Loucy (cell line): ENCODE data around the gene IGFBP6.

ENCODE experiments used
- H2AFZ ChIP-seq: fragments of 200-600 bp; sonication (generic); 2 replicates; pipeline ENCODE4 v1.6.0; 2016; ENCODE audit warnings: antibody characterized with exemption, mild to moderate bottlenecking, low read length, moderate library complexity
- H3F3A ChIP-seq: fragments of 200-600 bp; 2 replicates; pipeline ENCODE4 v1.6.0; 2016; ENCODE audit warnings: antibody characterized with exemption, low read depth, mild to moderate bottlenecking
- H3K27me3 ChIP-seq: fragments of 200-600 bp; sonication (generic); 2 replicates; pipeline ENCODE4 v1.6.1; 2014; ENCODE audit warnings: low read length, mild to moderate bottlenecking; ENCODE audit not compliant: insufficient read depth, poor library complexity, severe bottlenecking
- H3K36me3 ChIP-seq: fragments of 200-600 bp; sonication (generic); 2 replicates; pipeline ENCODE4 v1.6.1; 2016; ENCODE audit warnings: low read length; ENCODE audit not compliant: insufficient read depth
- H3K4me1 ChIP-seq: fragments of 200-600 bp; sonication (generic); 2 replicates; pipeline ENCODE4 v1.5.1; 2014; ENCODE audit warnings: low read length, mild to moderate bottlenecking; ENCODE audit not compliant: insufficient read depth, poor library complexity, severe bottlenecking
- H3K4me2 ChIP-seq: fragments of 200-600 bp; sonication (generic); 2 replicates; pipeline ENCODE4 v1.6.0; 2014; ENCODE audit warnings: antibody characterized with exemption, low read length, low read depth, mild to moderate bottlenecking; ENCODE audit not compliant: poor library complexity, severe bottlenecking
- H3K4me3 ChIP-seq: fragments of 200-600 bp; sonication (generic); 2 replicates; pipeline ENCODE4 v1.5.1; 2014; ENCODE audit warnings: low read length, mild to moderate bottlenecking, mixed read lengths; ENCODE audit not compliant: poor library complexity, severe bottlenecking
- H3K79me2 ChIP-seq: fragments of 200-600 bp; sonication (generic); 2 replicates; pipeline ENCODE4 v1.6.1; 2014; ENCODE audit warnings: low read length; ENCODE audit not compliant: insufficient read depth
- H3K9ac ChIP-seq: fragments of 200-600 bp; sonication (generic); 2 replicates; pipeline ENCODE4 v1.6.0; 2014; ENCODE audit warnings: mild to moderate bottlenecking, low read depth, low read length, moderate library complexity; ENCODE audit not compliant: poor library complexity, severe bottlenecking
- H3K9me2 ChIP-seq: fragments of 200-600 bp; sonication (generic); replicated peaks from 2 replicates; pipeline ENCODE4 v1.6.1; 2016; ENCODE audit warnings: low read depth, low read length, mixed read lengths
- H3K9me3 ChIP-seq: fragments of 200-600 bp; sonication (generic); 2 replicates; pipeline ENCODE4 v1.6.1; 2014; ENCODE audit warnings: mild to moderate bottlenecking, antibody characterized with exemption, low read length, low read depth; ENCODE audit not compliant: insufficient read depth
- H4K20me1 ChIP-seq: fragments of 200-600 bp; sonication (generic); 2 replicates; pipeline ENCODE4 v1.6.0; 2014; ENCODE audit warnings: antibody characterized with exemption, low read length, mild to moderate bottlenecking; ENCODE audit not compliant: insufficient read depth, poor library complexity, severe bottlenecking
- CTCF ChIP-seq: fragments of 200-600 bp; sonication (generic); conservative IDR thresholded peaks from 2 replicates; pipeline ENCODE4 v1.5.1; 2014; ENCODE audit warnings: mild to moderate bottlenecking, antibody characterized with exemption, low read length
- EZH2phosphoT487 ChIP-seq: fragments of 200-600 bp; IDR thresholded peaks from 2 replicates; pipeline ENCODE4 v1.6.1; 2018; ENCODE audit warnings: antibody characterized with exemption, mild to moderate bottlenecking, moderate library complexity, borderline replicate concordance

IGFBP6 gene

GRCh38 chr12:53120685-53121525 is 23.4 kb downstream of the IGFBP6 start:
- Histone ChIP-seq H3K4me3 (no peak overlapping the region), H3K79me2 (no peaks in the 10 kb centered on the region), H3K36me3 (no peaks in the 10 kb centered on the region), H3K9me2 (no peaks in the 10 kb centered on the region), H3K9me3 (no peaks in the 10 kb centered on the region), H2AFZ (no peak overlapping the region), H3K4me1 (no peaks in the 10 kb centered on the region), H3F3A (no peaks in the 10 kb centered on the region), H3K27me3 (no peaks in the 10 kb centered on the region), H4K20me1 (no peaks in the 10 kb centered on the region), H3K9ac (no peak overlapping the region), H3K4me2 (no peak overlapping the region)
- no peak for TF ChIP-seq EZH2phosphoT487
- TF ChIP-seq CTCF = no peak

GRCh38 chr12:53122961-53123468 is 25.5 kb downstream of the IGFBP6 start:
- Histone ChIP-seq H3K79me2 (no peaks in the 10 kb centered on the region), H3K36me3 (no peaks in the 10 kb centered on the region), H3K9me3 (no peaks in the 10 kb centered on the region), H3F3A (no peaks in the 10 kb centered on the region), H3K27me3 (no peaks in the 10 kb centered on the region), H3K4me3 (no peak overlapping the region), H3K9ac (no peak overlapping the region), H3K4me2 (no peak overlapping the region), H3K4me1 (no peaks in the 10 kb centered on the region), H2AFZ (no peak overlapping the region), H3K9me2 (no peaks in the 10 kb centered on the region), H4K20me1 (no peaks in the 10 kb centered on the region)
- TF ChIP-seq EZH2phosphoT487 = no peak
- TF ChIP-seq CTCF = no peak

GRCh38 chr12:53123578-53124351 is 26.3 kb downstream of the IGFBP6 start:
- H3K79me2 ChIP-seq = no peaks in the 10 kb centered on the region
- no peak overlapping the region for H3K9ac ChIP-seq
- H3K4me2 ChIP-seq = no peak overlapping the region
- TF ChIP-seq EZH2phosphoT487 (no peak), CTCF (no peak)
- H3K27me3 ChIP-seq = no peaks in the 10 kb centered on the region
- no peaks in the 10 kb centered on the region for H3K9me3 ChIP-seq
- H3K9me2 ChIP-seq = no peaks in the 10 kb centered on the region
- no peak overlapping the region for H3K4me3 ChIP-seq
- no peaks in the 10 kb centered on the region for H3K36me3 ChIP-seq
- H3K4me1 ChIP-seq = no peaks in the 10 kb centered on the region
- no peaks in the 10 kb centered on the region for H3F3A ChIP-seq
- no peak overlapping the region for H2AFZ ChIP-seq
- H4K20me1 ChIP-seq = no peaks in the 10 kb centered on the region
